Lower leg skin (tissue), 4 donors: ENCODE measurements around the gene ZBTB21. TPM values are rescaled to one million over a fixed set of nuclear protein-coding genes. Genes with fewer than 3 reads are reported as not detected.

Experiments used
- DNase-seq, 2 donors: peaks; one replicate each; pipeline ENCODE4 v3.0.0-alpha.2; 2019; ENCODE audit warnings: low spot score in 2 of 2
- H3K4me3 ChIP-seq: fragments of 200-600 bp; sonication (generic); 2 replicates; pipeline ENCODE4 v1.5.1; 2017; ENCODE audit warnings: mild to moderate bottlenecking, low read depth; ENCODE audit not compliant: poor library complexity, severe bottlenecking
- CTCF ChIP-seq, 3 donors: fragments of 450-650 bp; IDR thresholded peaks; one replicate each; pipeline ENCODE4 v1.5.1; 2016; ENCODE audit warnings: antibody characterized with exemption in 3 of 3, mild to moderate bottlenecking in 3 of 3, moderate library complexity in 2 of 3
- POLR2A ChIP-seq, 2 donors: fragments of 450-650 bp; IDR thresholded peaks; one replicate each; pipeline ENCODE4 v1.6.1; 2016 to 2017; ENCODE audit warnings: antibody characterized with exemption in 2 of 2, mild to moderate bottlenecking in 1 of 2, moderate library complexity in 1 of 2
- WGBS, 2 donors: methylation state at CpG; one replicate each; pipeline ENCODE4 v1.1.5; 2018; 5-methylcytosine and 5-hydroxymethylcytosine counted together
- intact Hi-C: fragments of 100-400 bp; cut with DNase I; formaldehyde crosslinking; loops from one replicate; pipeline ENCODE4 v1.15.0; 2023; ENCODE audit warnings: low total_unique reads
- total RNA-seq, 4 donors: library from RNA; depleted of rRNA; stranded (reverse); fragments of >200 nt; gene quantifications; one replicate each; pipeline ENCODE4 v1.1.0, GENCODE V29; 2016

Gene ZBTB21
- total RNA-seq, 4 donors from 2014 or later = 18.1 to 31.9 (median 28.2) TPM

DNA sequence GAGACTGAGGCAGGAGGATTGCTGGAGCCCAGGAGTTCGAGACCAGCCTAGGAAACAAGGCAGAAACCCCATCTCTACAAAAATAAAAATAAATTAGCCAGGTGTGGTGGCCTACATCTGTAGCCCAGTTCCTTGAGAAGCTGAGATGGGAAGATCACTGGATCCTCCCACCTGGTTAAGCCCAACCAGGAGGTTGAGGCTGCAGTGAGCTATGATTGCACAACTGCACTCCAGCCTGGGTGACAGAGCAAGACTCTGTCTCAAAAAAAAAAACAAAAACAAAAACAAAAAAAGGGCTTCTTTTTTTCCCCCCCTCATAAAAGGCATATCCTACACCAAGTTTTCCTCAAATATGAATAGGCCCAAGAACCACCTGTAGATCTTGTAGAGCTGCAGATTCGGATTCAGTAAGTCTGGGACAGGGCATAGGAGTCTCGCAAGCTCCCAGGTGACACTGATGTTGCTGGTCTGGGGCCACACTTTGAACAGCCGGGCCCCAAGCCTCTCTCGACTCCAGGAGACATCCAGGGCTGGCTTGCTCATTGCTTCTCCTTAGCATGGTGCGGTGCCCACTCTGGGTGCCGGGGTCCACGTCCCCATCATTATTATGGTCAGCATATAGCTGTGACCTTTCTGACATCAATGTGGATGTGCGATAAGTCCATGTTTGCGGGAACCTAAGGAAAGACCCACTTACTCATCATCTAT is 38.9 kb upstream of the ZBTB21 start:
- H3K4me3 ChIP-seq = no peak overlapping the region
- no peak for DNase-seq
- intact Hi-C loops = no loop called here
- 93 to 96% methylated on average over 10 of the region's 10 CpGs for WGBS, 2 donors
- TF ChIP-seq CTCF (IDR thresholded peaks at IDR 0.05) = no peak
- no peak for TF ChIP-seq POLR2A (IDR thresholded peaks at IDR 0.05)

DNA sequence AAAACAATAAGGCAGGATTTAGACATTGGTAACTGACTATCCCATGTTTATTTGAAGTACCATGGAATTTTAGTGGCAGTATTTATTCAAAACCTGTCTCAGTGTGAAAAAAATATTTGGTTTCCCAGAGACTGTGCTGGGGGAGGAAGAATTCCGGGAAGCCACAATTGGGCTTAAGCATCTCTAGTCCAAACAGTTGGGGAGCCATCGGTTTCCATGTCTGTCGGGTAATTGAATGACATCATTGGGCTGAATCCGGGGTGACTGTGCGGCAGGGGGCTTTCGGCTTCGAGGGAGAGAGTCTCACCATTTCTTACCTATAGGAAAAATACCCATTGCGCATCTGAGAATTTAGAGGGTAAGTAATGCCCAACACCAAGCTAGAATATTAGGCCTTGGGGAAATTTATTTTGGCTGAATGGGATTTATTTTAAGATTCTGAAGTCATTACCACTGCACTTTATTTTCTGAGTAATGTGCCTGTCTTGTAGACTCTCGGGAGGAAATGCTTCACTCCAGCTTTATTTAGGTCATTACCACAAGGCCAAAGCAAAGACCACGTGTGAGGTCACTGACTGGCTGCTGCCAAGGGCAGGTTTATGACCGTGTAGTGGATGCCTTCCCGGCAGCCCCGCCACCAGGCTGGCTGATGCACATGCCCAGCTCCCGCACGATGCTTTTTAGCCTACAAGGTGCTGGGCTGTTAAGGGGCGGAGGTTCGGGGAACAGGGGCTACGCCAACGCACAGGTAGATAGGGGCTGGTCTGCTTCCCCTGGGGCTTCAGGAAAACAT is 37.9 kb upstream of the ZBTB21 start:
- TF ChIP-seq CTCF (IDR thresholded peaks at IDR 0.05) (no peak), POLR2A (IDR thresholded peaks at IDR 0.05) (no peak)
- H3K4me3 ChIP-seq = no peak overlapping the region
- no peak for DNase-seq
- intact Hi-C loops = no loop called here
- WGBS, 2 donors = 76 to 82% methylated on average over 19 of the region's 19 CpGs

- WGBS, 2 donors = 63 to 79% methylated on average over 7 of the region's 7 CpGs
- no peak for DNase-seq
- H3K4me3 ChIP-seq = no peak overlapping the region
- intact Hi-C loops = no loop called here
- no peak for TF ChIP-seq POLR2A (IDR thresholded peaks at IDR 0.05)
- TF ChIP-seq CTCF (IDR thresholded peaks at IDR 0.05) = no peak
Measured at GRCh38 chr21:42044871-42045495, 34.8 kb upstream of the ZBTB21 start.

- no peak for DNase-seq
- H3K4me3 ChIP-seq = no peak overlapping the region
- 89 to 94% methylated on average over 17 of the region's 17 CpGs for WGBS, 2 donors
- intact Hi-C loops = no loop called here
- no peak for TF ChIP-seq POLR2A (IDR thresholded peaks at IDR 0.05)
- no peak for TF ChIP-seq CTCF (IDR thresholded peaks at IDR 0.05)
Measured at GRCh38 chr21:42043961-42044360, 33.8 kb upstream of the ZBTB21 start.

DNA sequence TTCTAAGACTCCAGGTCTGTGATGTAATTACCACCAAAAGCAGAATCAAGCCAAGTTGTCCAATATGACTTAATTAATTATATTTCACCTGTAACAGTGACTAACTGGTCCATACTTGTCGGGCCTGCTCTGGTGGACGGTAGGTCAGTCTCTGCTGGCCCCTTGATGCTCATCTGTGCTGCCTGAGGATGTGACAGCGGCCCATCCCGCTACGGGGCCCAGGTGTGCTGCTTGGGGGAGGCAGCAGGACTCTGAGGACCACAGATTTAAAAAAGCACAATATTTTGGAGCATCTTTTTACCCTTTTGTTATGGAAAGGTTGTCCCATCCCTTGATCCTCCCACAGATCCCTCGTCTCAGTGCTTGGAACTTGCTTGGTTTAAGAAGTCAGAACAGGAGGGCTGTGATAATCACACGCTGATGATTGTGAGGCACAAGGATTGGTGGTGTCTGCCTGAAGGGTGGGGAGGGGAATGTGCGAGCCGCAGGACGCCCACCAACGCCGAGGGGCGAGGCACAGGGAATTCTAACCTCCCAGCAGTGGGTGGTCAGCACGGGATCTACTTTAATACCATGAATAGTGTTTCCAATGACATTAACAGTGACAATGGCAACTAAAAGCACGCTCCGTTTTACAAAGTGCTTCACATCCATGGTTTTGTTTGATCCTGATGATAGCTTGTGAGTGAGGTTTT is 33.2 kb upstream of the ZBTB21 start:
- WGBS, 2 donors = 76 to 87% methylated on average over 16 of the region's 16 CpGs
- intact Hi-C loops = no loop called here
- no peak for TF ChIP-seq POLR2A (IDR thresholded peaks at IDR 0.05)
- no peak for TF ChIP-seq CTCF (IDR thresholded peaks at IDR 0.05)
- DNase-seq = no peak
- no peak overlapping the region for H3K4me3 ChIP-seq
